ENCODE data around the gene GNG8. TPM values are rescaled to one million over a fixed set of nuclear protein-coding genes. Genes with fewer than 3 reads are reported as not detected.

GNG8 gene
- total RNA-seq, 1 experiment from 2014 or later: not detected

DNA sequence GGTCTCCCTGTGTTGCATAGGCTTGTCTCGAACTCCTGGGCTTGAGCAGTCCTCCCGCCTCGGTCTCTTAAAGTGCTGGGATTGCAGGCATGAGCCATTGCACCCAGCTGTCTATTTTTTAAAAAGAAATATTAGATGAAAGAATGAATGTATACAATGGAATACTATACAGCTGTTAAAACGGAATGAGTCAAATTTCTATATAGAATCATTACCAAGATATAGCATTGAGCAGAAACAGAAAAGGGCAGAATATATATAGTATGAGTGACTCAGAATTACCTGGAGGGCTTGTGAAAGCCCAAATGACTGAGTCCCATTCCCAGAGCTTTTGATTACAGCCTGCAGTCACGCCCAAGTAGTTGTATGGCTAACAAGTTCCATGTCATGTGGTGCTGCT, 20.5 kb upstream of the GNG8 start:
- DNase-seq (ENCODE audit: low read depth, low spot score) (no peak), ATAC-seq (no peak)
- Histone ChIP-seq H3K4me3 (ENCODE audit: low read depth in 2 of 2, low read length in 2 of 2) (no peak overlapping the region), H3K27ac (ENCODE audit: low read length) (no peak overlapping the region), H3K9me3 (ENCODE audit: control insufficient read depth, insufficient read depth, low read depth, low read length) (no peaks in the 10 kb centered on the region), H3K27me3 (ENCODE audit: control insufficient read depth, insufficient read depth, low read length) (no peaks in the 10 kb centered on the region), H3K36me3 (ENCODE audit: control insufficient read depth, insufficient read depth, low read length) (no peaks in the 10 kb centered on the region), H3K4me1 (ENCODE audit: control insufficient read depth, insufficient read depth, low read length) (peaks cover 7% of the 10 kb centered on the region; the same call in 1 of the 2 replicates)
- intact Hi-C loops (cut with micrococcal nuclease; ENCODE audit: unreplicated experiment) (no loop called here), in situ Hi-C loops (cut with HindIII; ENCODE audit: low pct_unique_long_range_greater_than_20kb, low sequenced_read_pairs) (no loop called here)
- ChIA-PET POLR2A (no interaction called here), CTCF (no interaction called here)
- no peak for TF ChIP-seq SIN3A (IDR thresholded peaks at IDR 0.05; ENCODE audit: borderline replicate concordance, insufficient read depth, low read depth, low read length)
- TF ChIP-seq, protein P1, sequence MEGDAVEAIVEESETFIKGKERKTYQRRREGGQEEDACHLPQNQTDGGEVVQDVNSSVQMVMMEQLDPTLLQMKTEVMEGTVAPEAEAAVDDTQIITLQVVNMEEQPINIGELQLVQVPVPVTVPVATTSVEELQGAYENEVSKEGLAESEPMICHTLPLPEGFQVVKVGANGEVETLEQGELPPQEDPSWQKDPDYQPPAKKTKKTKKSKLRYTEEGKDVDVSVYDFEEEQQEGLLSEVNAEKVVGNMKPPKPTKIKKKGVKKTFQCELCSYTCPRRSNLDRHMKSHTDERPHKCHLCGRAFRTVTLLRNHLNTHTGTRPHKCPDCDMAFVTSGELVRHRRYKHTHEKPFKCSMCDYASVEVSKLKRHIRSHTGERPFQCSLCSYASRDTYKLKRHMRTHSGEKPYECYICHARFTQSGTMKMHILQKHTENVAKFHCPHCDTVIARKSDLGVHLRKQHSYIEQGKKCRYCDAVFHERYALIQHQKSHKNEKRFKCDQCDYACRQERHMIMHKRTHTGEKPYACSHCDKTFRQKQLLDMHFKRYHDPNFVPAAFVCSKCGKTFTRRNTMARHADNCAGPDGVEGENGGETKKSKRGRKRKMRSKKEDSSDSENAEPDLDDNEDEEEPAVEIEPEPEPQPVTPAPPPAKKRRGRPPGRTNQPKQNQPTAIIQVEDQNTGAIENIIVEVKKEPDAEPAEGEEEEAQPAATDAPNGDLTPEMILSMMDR (IDR thresholded peaks at IDR 0.05): no peak
- no peak for TF ChIP-seq TCF7L2 (IDR thresholded peaks at IDR 0.05; ENCODE audit: low read depth, low read length)
- no peak for TF ChIP-seq POLR2AphosphoS5 (IDR thresholded peaks at IDR 0.05; ENCODE audit: low read depth, low read length)
- TF ChIP-seq, protein P2, sequence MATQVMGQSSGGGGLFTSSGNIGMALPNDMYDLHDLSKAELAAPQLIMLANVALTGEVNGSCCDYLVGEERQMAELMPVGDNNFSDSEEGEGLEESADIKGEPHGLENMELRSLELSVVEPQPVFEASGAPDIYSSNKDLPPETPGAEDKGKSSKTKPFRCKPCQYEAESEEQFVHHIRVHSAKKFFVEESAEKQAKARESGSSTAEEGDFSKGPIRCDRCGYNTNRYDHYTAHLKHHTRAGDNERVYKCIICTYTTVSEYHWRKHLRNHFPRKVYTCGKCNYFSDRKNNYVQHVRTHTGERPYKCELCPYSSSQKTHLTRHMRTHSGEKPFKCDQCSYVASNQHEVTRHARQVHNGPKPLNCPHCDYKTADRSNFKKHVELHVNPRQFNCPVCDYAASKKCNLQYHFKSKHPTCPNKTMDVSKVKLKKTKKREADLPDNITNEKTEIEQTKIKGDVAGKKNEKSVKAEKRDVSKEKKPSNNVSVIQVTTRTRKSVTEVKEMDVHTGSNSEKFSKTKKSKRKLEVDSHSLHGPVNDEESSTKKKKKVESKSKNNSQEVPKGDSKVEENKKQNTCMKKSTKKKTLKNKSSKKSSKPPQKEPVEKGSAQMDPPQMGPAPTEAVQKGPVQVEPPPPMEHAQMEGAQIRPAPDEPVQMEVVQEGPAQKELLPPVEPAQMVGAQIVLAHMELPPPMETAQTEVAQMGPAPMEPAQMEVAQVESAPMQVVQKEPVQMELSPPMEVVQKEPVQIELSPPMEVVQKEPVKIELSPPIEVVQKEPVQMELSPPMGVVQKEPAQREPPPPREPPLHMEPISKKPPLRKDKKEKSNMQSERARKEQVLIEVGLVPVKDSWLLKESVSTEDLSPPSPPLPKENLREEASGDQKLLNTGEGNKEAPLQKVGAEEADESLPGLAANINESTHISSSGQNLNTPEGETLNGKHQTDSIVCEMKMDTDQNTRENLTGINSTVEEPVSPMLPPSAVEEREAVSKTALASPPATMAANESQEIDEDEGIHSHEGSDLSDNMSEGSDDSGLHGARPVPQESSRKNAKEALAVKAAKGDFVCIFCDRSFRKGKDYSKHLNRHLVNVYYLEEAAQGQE (IDR thresholded peaks at IDR 0.05; ENCODE audit: insufficient read depth in 1 of 2, low read depth in 2 of 2, low read length in 1 of 2): no peak
- BruUV-seq (replicated peaks): no TSS peak

DNA sequence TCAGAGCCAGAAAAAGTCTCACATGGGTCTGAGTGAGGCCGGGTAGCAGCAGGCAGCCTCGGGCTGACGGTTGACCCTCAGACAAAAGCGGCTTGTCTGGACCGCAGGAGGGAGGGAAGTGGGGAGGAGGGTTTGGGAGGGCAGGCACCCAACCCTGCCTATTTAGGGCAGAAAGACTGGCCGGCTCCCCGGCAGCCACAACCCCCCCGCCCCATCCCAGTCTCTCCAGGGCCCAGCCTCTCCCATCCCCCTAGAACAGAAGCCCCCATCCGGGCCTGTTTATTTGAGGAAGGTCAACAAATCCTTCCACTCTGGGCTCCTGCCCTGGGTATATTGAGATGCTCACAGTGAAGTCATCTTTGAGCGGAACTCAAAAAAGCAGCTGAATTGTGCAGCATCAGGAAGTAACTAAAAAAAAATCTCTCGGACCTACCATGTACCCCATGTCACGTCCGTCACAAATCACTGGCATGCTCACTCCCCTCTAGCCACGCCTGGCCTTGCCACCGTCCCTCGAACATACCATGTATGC, 18.7 kb upstream of the GNG8 start:
- no peaks in the 10 kb centered on the region for H3K9me3 ChIP-seq (ENCODE audit: control insufficient read depth, insufficient read depth, low read depth, low read length)
- H3K36me3 ChIP-seq (ENCODE audit: control insufficient read depth, insufficient read depth, low read length): no peaks in the 10 kb centered on the region
- no peaks in the 10 kb centered on the region for H3K27me3 ChIP-seq (ENCODE audit: control insufficient read depth, insufficient read depth, low read length)
- BruUV-seq (replicated peaks): no TSS peak
- H3K27ac ChIP-seq (ENCODE audit: low read length): no peak overlapping the region
- CTCF ChIA-PET: no interaction called here
- ATAC-seq (no peak), DNase-seq (ENCODE audit: low read depth, low spot score) (no peak)
- TF ChIP-seq, protein P1 (IDR thresholded peaks at IDR 0.05): no peak
- TF ChIP-seq, protein P2 (IDR thresholded peaks at IDR 0.05; ENCODE audit: insufficient read depth in 1 of 2, low read depth in 2 of 2, low read length in 1 of 2): no peak
- TF ChIP-seq TCF7L2 (IDR thresholded peaks at IDR 0.05; ENCODE audit: low read depth, low read length) (no peak), SIN3A (IDR thresholded peaks at IDR 0.05; ENCODE audit: borderline replicate concordance, insufficient read depth, low read depth, low read length) (no peak), POLR2AphosphoS5 (IDR thresholded peaks at IDR 0.05; ENCODE audit: low read depth, low read length) (no peak)
- POLR2A ChIA-PET: no interaction called here
- no peak overlapping the region for H3K4me3 ChIP-seq (ENCODE audit: low read depth in 2 of 2, low read length in 2 of 2)
- no peaks in the 10 kb centered on the region for H3K4me1 ChIP-seq (ENCODE audit: control insufficient read depth, insufficient read depth, low read length)
- intact Hi-C loops (cut with micrococcal nuclease; ENCODE audit: unreplicated experiment): no loop called here
- in situ Hi-C loops (cut with HindIII; ENCODE audit: low pct_unique_long_range_greater_than_20kb, low sequenced_read_pairs): no loop called here
